ENCODE measurements around the gene TXNL4A.

GRCh38 chr18:79944746-79945117 lies 43.6 kb downstream of the TXNL4A start:
- TF ChIP-seq, protein P1, sequence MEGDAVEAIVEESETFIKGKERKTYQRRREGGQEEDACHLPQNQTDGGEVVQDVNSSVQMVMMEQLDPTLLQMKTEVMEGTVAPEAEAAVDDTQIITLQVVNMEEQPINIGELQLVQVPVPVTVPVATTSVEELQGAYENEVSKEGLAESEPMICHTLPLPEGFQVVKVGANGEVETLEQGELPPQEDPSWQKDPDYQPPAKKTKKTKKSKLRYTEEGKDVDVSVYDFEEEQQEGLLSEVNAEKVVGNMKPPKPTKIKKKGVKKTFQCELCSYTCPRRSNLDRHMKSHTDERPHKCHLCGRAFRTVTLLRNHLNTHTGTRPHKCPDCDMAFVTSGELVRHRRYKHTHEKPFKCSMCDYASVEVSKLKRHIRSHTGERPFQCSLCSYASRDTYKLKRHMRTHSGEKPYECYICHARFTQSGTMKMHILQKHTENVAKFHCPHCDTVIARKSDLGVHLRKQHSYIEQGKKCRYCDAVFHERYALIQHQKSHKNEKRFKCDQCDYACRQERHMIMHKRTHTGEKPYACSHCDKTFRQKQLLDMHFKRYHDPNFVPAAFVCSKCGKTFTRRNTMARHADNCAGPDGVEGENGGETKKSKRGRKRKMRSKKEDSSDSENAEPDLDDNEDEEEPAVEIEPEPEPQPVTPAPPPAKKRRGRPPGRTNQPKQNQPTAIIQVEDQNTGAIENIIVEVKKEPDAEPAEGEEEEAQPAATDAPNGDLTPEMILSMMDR (IDR thresholded peaks at IDR 0.05) = no peak
- no peak for TF ChIP-seq POLR2A (IDR thresholded peaks at IDR 0.05)
